CD14-positive monocyte (primary cell): ENCODE measurements around the gene HSPA1L. TPM values are rescaled to one million over a fixed set of nuclear protein-coding genes. Genes with fewer than 3 reads are reported as not detected.
A peak's percentile ranks its signal among the peaks of the same experiment; 100 is the strongest.

Source experiments
- DNase-seq, 3 donors: peaks; one replicate each; pipeline ENCODE4 v3.0.0-alpha.2; 2011 to 2022
- H2AFZ ChIP-seq: 2 replicates; pipeline ENCODE4 v1.6.0; 2012; ENCODE audit warnings: mild to moderate bottlenecking, low read depth, low read length, inconsistent platforms; ENCODE audit not compliant: insufficient read depth, poor library complexity, severe bottlenecking
- H3K27ac ChIP-seq, 2 donors: 1 replicate in 1 of 2; 2 replicates in 1 of 2; pipeline ENCODE4 v1.5.1; 2012 to 2013; ENCODE audit warnings: low read length in 2 of 2, control low read depth in 1 of 2, inconsistent platforms in 1 of 2, low read depth in 1 of 2, mild to moderate bottlenecking in 1 of 2
- H3K27me3 ChIP-seq, 2 donors: one replicate each; pipeline versions ENCODE4 v1.6.0 to v1.6.1; 2011 to 2013; ENCODE audit warnings: low read length in 2 of 2; ENCODE audit not compliant: control insufficient read depth in 2 of 2, insufficient read depth in 2 of 2
- H3K36me3 ChIP-seq, 2 donors: replicated peaks in 1 of 2; 1 replicate in 1 of 2; 2 replicates in 1 of 2; pipeline versions ENCODE4 v1.5.1 to v1.6.1; 2012 to 2013; ENCODE audit warnings: low read length in 2 of 2, control low read depth in 1 of 2, inconsistent platforms in 1 of 2, mild to moderate bottlenecking in 1 of 2; ENCODE audit not compliant: insufficient read depth in 2 of 2, control insufficient read depth in 1 of 2
- H3K4me1 ChIP-seq, 2 donors: 1 replicate in 1 of 2; 2 replicates in 1 of 2; pipeline versions ENCODE4 v1.5.1 to v1.6.1; 2012 to 2013; ENCODE audit warnings: low read length in 2 of 2, control low read depth in 1 of 2, inconsistent platforms in 1 of 2, mild to moderate bottlenecking in 1 of 2, moderate library complexity in 1 of 2; ENCODE audit not compliant: insufficient read depth in 2 of 2, control insufficient read depth in 1 of 2
- H3K4me2 ChIP-seq: replicated peaks from 2 replicates; pipeline ENCODE3; 2012; ENCODE audit warnings: low read length, moderate library complexity, mild to moderate bottlenecking; ENCODE audit not compliant: poor library complexity, severe bottlenecking; ENCODE audit errors: extremely low read depth
- H3K4me3 ChIP-seq, 3 experiments: fragments of 200-600 bp in 1 of 3; sonication (generic) in 1 of 3; replicated peaks in 1 of 3; 1 replicate in 2 of 3; 2 replicates in 1 of 3; pipeline ENCODE4 v1.5.1; 2011 to 2013; ENCODE audit warnings: low read length in 3 of 3, mild to moderate bottlenecking in 3 of 3, control low read depth in 2 of 3, low read depth in 2 of 3, inconsistent platforms in 1 of 3, moderate library complexity in 1 of 3
- H3K79me2 ChIP-seq: 2 replicates; pipeline ENCODE4 v1.6.0; 2012; ENCODE audit warnings: mild to moderate bottlenecking, control low read depth, inconsistent platforms, low read length, moderate library complexity; ENCODE audit not compliant: insufficient read depth
- H3K9ac ChIP-seq: 2 replicates; pipeline ENCODE4 v1.6.0; 2017; ENCODE audit warnings: low read length, mild to moderate bottlenecking; ENCODE audit not compliant: insufficient read depth, poor library complexity, severe bottlenecking
- H3K9me3 ChIP-seq, 2 donors: replicated peaks in 1 of 2; 1 replicate in 1 of 2; 2 replicates in 1 of 2; pipeline versions ENCODE4 v1.5.1 to v1.6.1; 2012 to 2013; ENCODE audit warnings: low read length in 2 of 2, control low read depth in 1 of 2; ENCODE audit not compliant: control insufficient read depth in 1 of 2, insufficient read depth in 1 of 2
- H4K20me1 ChIP-seq: 2 replicates; pipeline ENCODE4 v1.6.0; 2012; ENCODE audit warnings: mild to moderate bottlenecking, low read length, control low read depth, moderate library complexity; ENCODE audit not compliant: insufficient read depth
- H3K27ac Mint-ChIP-seq, 7 donors: one replicate each; pipeline ENCODE4 v1.8.0; 2020; ENCODE audit warnings: mild to moderate bottlenecking in 7 of 7, mixed read lengths in 7 of 7, moderate library complexity in 6 of 7, inconsistent platforms in 2 of 7
- H3K27me3 Mint-ChIP-seq, 3 donors: one replicate each; pipeline ENCODE4 v1.8.0; 2021 to 2022; ENCODE audit warnings: low read depth in 3 of 3, mild to moderate bottlenecking in 3 of 3, mixed read lengths in 3 of 3, moderate library complexity in 3 of 3, inconsistent platforms in 1 of 3
- H3K36me3 Mint-ChIP-seq, 2 donors: one replicate each; pipeline ENCODE4 v1.8.0; 2020; ENCODE audit warnings: mixed read lengths in 2 of 2, inconsistent platforms in 1 of 2, mild to moderate bottlenecking in 1 of 2
- H3K4me1 Mint-ChIP-seq: one replicate; pipeline ENCODE4 v1.8.0; 2020; ENCODE audit warnings: mild to moderate bottlenecking, mixed read lengths
- H3K4me3 Mint-ChIP-seq, 2 donors: one replicate each; pipeline ENCODE4 v1.8.0; 2020; ENCODE audit warnings: mild to moderate bottlenecking in 2 of 2, mixed read lengths in 2 of 2, moderate library complexity in 1 of 2
- H3K9me3 Mint-ChIP-seq, 7 donors: one replicate each; pipeline ENCODE4 v1.8.0; 2020 to 2022; ENCODE audit warnings: mixed read lengths in 7 of 7, mild to moderate bottlenecking in 6 of 7, moderate library complexity in 6 of 7, inconsistent platforms in 2 of 7
- WGBS: methylation state at CpG from one replicate; pipeline ENCODE4 v1.1.5; 2013; ENCODE audit warnings: missing lambda C conversion rate; ENCODE audit not compliant: insufficient coverage; 5-methylcytosine and 5-hydroxymethylcytosine counted together
- intact Hi-C, 2 donors: fragments of 100-400 bp; cut with micrococcal nuclease; formaldehyde crosslinking; loops; one replicate each; pipeline versions ENCODE4 v1.15.0 to v1.15.1; 2023
- polyA plus RNA-seq, 3 donors: library from polyadenylated mRNA; depleted of rRNA in 1 of 3; unstranded in 2 of 3; stranded (reverse) in 1 of 3; fragments of 300-500 nt in 2 of 3; fragments of >200 nt in 1 of 3; fragmentation: Illumina TruSeq in 2 of 3; gene quantifications; 1 replicate in 2 of 3; 2 replicates in 1 of 3; pipeline ENCODE4 v1.2.3, GENCODE V29; 2012 to 2021
- TF ChIP-seq, protein P1 (sequence below): fragments of 200-600 bp; IDR thresholded peaks from one replicate; pipeline ENCODE4 v1.8.0; 2022; ENCODE audit warnings: antibody characterized with exemption, mild to moderate bottlenecking

The HSPA1L gene
- polyA plus RNA-seq, 3 donors = 0.53 to 0.72 (median 0.55) TPM

DNA sequence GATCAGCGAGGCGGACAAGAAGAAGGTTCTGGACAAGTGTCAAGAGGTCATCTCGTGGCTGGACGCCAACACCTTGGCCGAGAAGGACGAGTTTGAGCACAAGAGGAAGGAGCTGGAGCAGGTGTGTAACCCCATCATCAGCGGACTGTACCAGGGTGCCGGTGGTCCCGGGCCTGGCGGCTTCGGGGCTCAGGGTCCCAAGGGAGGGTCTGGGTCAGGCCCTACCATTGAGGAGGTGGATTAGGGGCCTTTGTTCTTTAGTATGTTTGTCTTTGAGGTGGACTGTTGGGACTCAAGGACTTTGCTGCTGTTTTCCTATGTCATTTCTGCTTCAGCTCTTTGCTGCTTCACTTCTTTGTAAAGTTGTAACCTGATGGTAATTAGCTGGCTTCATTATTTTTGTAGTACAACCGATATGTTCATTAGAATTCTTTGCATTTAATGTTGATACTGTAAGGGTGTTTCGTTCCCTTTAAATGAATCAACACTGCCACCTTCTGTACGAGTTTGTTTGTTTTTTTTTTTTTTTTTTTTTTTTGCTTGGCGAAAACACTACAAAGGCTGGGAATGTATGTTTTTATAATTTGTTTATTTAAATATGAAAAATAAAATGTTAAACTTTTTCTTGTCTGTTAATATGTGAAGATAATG is 14.7 kb upstream of the HSPA1L start:
- Histone ChIP-seq H3K27ac (peak overlapping the region in 1 of 2 donors; percentile 76), H3K27me3 (no peaks in the 10 kb centered on the region), H4K20me1 (peaks cover 4% of the 10 kb centered on the region), H3K9me3 (no peaks in the 10 kb centered on the region), H3K4me3 (peak overlapping the region; percentile 63 to 88 (median 77)), H2AFZ (peak overlapping the region; percentile 29), H3K36me3 (no peaks in the 10 kb centered on the region), H3K9ac (peak overlapping the region; percentile 54), H3K79me2 (peaks cover 52% of the 10 kb centered on the region), H3K4me2 (peak overlapping the region; percentile 97), H3K4me1 (peaks cover 58 to 67% of the 10 kb centered on the region in 2 donors)
- peaks cover 48% of the 10 kb centered on the region for H3K4me1 Mint-ChIP-seq
- H3K4me3 Mint-ChIP-seq = peak overlapping the region; percentile 80 to 96
- TF ChIP-seq, protein P1, sequence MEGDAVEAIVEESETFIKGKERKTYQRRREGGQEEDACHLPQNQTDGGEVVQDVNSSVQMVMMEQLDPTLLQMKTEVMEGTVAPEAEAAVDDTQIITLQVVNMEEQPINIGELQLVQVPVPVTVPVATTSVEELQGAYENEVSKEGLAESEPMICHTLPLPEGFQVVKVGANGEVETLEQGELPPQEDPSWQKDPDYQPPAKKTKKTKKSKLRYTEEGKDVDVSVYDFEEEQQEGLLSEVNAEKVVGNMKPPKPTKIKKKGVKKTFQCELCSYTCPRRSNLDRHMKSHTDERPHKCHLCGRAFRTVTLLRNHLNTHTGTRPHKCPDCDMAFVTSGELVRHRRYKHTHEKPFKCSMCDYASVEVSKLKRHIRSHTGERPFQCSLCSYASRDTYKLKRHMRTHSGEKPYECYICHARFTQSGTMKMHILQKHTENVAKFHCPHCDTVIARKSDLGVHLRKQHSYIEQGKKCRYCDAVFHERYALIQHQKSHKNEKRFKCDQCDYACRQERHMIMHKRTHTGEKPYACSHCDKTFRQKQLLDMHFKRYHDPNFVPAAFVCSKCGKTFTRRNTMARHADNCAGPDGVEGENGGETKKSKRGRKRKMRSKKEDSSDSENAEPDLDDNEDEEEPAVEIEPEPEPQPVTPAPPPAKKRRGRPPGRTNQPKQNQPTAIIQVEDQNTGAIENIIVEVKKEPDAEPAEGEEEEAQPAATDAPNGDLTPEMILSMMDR = peak; percentile 78
- intact Hi-C loops = loop anchor here (5.0 to 10.0 kb wide), 4 partner anchors 102 to 285 kb away; partner anchors contain the start of genes DDAH2 (in 2 of the 2), LY6G5C (in 2 of the 2), ATP6V1G2 (in 1 of the 2) and DDX39B (in 1 of the 2)
- DNase-seq = peak; percentile 32 to 55 (median 34)
- no peaks in the 10 kb centered on the region for H3K9me3 Mint-ChIP-seq
- H3K27me3 Mint-ChIP-seq = no peaks in the 10 kb centered on the region
- peak overlapping the region; percentile 87 to 95 (median 93) for H3K27ac Mint-ChIP-seq
- 0% methylated on average over 4 of the region's 15 CpGs for WGBS
- no peaks in the 10 kb centered on the region for H3K36me3 Mint-ChIP-seq

DNA sequence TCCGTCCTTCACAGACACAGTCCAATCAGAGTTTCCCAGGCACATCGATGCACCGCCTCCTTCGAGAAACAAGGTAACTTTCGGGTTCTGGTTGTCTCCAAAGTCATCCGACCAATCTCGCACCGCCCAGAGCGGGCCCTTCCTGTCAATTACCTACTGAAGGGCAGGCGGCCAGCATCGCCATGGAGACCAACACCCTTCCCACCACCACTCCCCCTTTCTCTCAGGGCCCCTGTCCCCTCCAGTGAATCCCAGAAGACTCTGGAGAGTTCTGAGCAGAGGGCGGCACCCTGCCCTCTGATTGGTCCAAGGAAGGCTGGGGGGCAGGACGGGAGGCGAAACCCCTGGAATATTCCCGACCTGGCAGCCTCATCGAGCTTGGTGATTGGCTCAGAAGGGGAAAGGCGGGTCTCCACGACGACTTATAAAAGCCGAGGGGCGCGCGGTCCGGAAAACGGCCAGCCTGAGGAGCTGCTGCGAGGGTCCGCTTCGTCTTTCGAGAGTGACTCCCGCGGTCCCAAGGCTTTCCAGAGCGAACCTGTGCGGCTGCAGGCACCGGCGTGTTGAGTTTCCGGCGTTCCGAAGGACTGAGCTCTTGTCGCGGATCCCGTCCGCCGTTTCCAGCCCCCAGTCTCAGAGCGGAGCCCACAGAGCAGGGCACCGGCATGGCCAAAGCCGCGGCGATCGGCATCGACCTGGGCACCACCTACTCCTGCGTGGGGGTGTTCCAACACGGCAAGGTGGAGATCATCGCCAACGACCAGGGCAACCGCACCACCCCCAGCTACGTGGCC is 12.4 kb upstream of the HSPA1L start, which contains the start of gene HSPA1B:
HSPA1B (plus strand) TSS at position 453 of the 794 bp plus-strand sequence; CDS start at position 666, 213 bp downstream.
- Histone ChIP-seq H3K4me2 (peak within 1 kb of the TSS; percentile 83), H3K27me3 (no peaks in the 10 kb centered on the region), H3K9me3 (no peaks in the 10 kb centered on the region), H3K79me2 (peaks cover 40% of the 10 kb centered on the region), H3K27ac (peak within 1 kb of the TSS; percentile 69 to 82), H3K4me3 (peak within 1 kb of the TSS; percentile 41 to 86 (median 81)), H4K20me1 (peaks cover 4% of the 10 kb centered on the region), H3K9ac (peak within 1 kb of the TSS; percentile 68), H2AFZ (peak within 1 kb of the TSS; percentile 82), H3K36me3 (no peaks in the 10 kb centered on the region), H3K4me1 (peaks cover 63 to 70% of the 10 kb centered on the region in 2 donors)
- TF ChIP-seq, protein P1 = no peak
- H3K27me3 Mint-ChIP-seq = no peaks in the 10 kb centered on the region
- intact Hi-C loops = no loop called here
- DNase-seq = peak; percentile 90 to 91 (median 91)
- peak within 1 kb of the TSS; percentile 96 to 99 (median 98) for H3K27ac Mint-ChIP-seq
- H3K9me3 Mint-ChIP-seq = no peaks in the 10 kb centered on the region
- no peaks in the 10 kb centered on the region for H3K36me3 Mint-ChIP-seq
- peaks cover 56% of the 10 kb centered on the region for H3K4me1 Mint-ChIP-seq
- under 1% methylated on average over 44 of the region's 56 CpGs for WGBS
- H3K4me3 Mint-ChIP-seq = peak within 1 kb of the TSS; percentile 94 to 95
